HFF-Myc (cell line): Measurements from ENCODE around the gene BRINP3.

Experiments
- DNase-seq: peaks from one replicate; pipeline ENCODE4 v3.0.0-alpha.2; 2011; ENCODE audit warnings: low read depth; ENCODE audit errors: extremely low read depth
- H3K4me3 ChIP-seq: replicated peaks from 2 replicates; pipeline ENCODE4 v1.5.1; 2011; ENCODE audit warnings: low read depth, mild to moderate bottlenecking, control low read depth, low read length
- TF ChIP-seq, protein P1 (sequence below): IDR thresholded peaks from 2 replicates; pipeline ENCODE4 v1.5.1; 2012; ENCODE audit warnings: mild to moderate bottlenecking, low read depth, low read length, control low read depth; ENCODE audit errors: missing control alignments

BRINP3 gene

DNA sequence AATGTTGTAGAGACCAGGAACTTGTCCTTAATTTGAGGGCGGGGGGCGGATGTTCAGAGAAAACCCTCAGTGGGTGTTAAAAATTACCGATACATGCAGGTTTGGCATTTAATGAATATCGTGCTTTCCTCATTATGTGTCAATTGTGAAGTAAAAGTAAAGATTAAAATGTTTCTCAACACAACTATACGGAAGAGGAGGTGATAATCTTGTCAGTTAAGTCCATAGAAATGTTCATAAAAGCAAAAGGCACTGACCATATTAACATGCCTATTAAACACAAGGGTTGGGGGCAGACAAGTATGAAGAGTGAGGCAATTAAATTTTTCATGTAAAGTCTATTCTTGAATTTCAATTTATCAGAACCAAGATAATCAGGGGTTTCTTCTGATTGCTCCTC is 1.3 kb downstream of the BRINP3 start:
- DNase-seq = no peak
- TF ChIP-seq, protein P1, sequence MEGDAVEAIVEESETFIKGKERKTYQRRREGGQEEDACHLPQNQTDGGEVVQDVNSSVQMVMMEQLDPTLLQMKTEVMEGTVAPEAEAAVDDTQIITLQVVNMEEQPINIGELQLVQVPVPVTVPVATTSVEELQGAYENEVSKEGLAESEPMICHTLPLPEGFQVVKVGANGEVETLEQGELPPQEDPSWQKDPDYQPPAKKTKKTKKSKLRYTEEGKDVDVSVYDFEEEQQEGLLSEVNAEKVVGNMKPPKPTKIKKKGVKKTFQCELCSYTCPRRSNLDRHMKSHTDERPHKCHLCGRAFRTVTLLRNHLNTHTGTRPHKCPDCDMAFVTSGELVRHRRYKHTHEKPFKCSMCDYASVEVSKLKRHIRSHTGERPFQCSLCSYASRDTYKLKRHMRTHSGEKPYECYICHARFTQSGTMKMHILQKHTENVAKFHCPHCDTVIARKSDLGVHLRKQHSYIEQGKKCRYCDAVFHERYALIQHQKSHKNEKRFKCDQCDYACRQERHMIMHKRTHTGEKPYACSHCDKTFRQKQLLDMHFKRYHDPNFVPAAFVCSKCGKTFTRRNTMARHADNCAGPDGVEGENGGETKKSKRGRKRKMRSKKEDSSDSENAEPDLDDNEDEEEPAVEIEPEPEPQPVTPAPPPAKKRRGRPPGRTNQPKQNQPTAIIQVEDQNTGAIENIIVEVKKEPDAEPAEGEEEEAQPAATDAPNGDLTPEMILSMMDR = no peak
- H3K4me3 ChIP-seq = no peak overlapping the region

DNA sequence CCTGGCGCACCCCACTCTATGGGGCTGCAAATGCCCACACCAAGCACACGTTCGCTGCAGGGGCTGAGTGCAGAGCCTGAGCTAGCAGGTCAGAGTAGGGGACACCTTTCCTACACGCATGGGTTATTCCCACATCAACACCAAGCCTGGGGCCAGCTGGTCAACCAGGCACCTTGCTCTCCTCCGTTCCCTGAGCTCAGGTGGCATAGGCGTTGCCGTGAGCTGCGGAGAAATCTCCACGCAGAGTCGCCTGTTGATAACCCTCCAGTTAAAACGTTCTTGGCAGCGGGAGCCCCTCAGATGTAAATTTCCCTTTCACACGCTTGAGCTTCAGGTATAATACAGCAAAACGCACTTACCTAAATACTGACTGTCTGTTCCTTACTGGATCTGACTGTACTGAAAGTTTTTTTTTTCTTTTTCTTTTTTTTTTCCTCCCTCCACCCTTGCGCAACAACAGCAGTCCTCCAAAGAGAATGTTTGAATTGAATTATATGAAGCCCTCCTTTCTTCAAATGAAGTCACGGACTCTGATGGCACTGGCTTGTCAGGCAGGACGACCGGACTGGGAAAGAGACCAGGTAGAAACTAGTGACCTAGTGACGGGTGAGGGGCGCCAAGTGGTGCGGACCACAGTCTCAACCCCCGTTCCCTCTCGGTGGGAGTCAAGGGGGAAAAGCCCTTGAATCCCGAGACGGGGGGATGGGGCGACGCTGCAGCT is 2.1 kb downstream of the BRINP3 start:
- no peak for DNase-seq
- TF ChIP-seq, protein P1 = no peak
- no peak overlapping the region for H3K4me3 ChIP-seq

- no peak for DNase-seq
- TF ChIP-seq, protein P1 = no peak
- H3K4me3 ChIP-seq = no peak overlapping the region
Observed at GRCh38 chr1:190474650-190475211, 2.9 kb downstream of the BRINP3 start.

GRCh38 chr1:190474010-190474409 is 3.7 kb downstream of the BRINP3 start:
- H3K4me3 ChIP-seq = no peak overlapping the region
- TF ChIP-seq, protein P1 = no peak
- no peak for DNase-seq

GRCh38 chr1:190472494-190472893 is 5.2 kb downstream of the BRINP3 start:
- DNase-seq = no peak
- no peak overlapping the region for H3K4me3 ChIP-seq
- TF ChIP-seq, protein P1 = no peak

GRCh38 chr1:190472042-190472441 is 5.6 kb downstream of the BRINP3 start:
- DNase-seq = no peak
- TF ChIP-seq, protein P1 = no peak
- no peak overlapping the region for H3K4me3 ChIP-seq
